Brain microvascular endothelial cell (primary cell): Measurements from ENCODE around the gene TUBGCP6.

ENCODE experiments used
- DNase-seq: peaks from one replicate; pipeline ENCODE4 v3.0.0-alpha.2; 2020
- H3K27ac ChIP-seq: fragments of 250-450 bp; sonication (Bioruptor Pico); 2 replicates; pipeline ENCODE4 v1.5.1; 2020; ENCODE audit warnings: mild to moderate bottlenecking, moderate library complexity
- H3K27me3 ChIP-seq: fragments of 250-450 bp; sonication (Bioruptor Pico); replicated peaks from 2 replicates; pipeline ENCODE4 v1.5.1; 2020; ENCODE audit warnings: mild to moderate bottlenecking
- H3K36me3 ChIP-seq: fragments of 250-450 bp; sonication (Bioruptor Pico); replicated peaks from 2 replicates; pipeline ENCODE4 v1.5.1; 2020; ENCODE audit warnings: mild to moderate bottlenecking
- H3K4me3 ChIP-seq: 2 replicates; pipeline ENCODE4 v1.5.1; 2011; ENCODE audit warnings: low read depth, mild to moderate bottlenecking, control low read depth, low read length, moderate library complexity
- CTCF ChIP-seq: IDR thresholded peaks from 2 replicates; pipeline ENCODE4 v1.5.1; 2011; ENCODE audit warnings: low read depth, mild to moderate bottlenecking, moderate library complexity, low read length, control low read depth, inconsistent platforms; ENCODE audit errors: missing control alignments
- in situ Hi-C: cut with HindIII; loops from 2 replicates; pipeline ENCODE4 v1.10.0; 2017; ENCODE audit warnings: low sequenced_read_pairs, low pct_ligation_motif_present

Gene TUBGCP6

DNA sequence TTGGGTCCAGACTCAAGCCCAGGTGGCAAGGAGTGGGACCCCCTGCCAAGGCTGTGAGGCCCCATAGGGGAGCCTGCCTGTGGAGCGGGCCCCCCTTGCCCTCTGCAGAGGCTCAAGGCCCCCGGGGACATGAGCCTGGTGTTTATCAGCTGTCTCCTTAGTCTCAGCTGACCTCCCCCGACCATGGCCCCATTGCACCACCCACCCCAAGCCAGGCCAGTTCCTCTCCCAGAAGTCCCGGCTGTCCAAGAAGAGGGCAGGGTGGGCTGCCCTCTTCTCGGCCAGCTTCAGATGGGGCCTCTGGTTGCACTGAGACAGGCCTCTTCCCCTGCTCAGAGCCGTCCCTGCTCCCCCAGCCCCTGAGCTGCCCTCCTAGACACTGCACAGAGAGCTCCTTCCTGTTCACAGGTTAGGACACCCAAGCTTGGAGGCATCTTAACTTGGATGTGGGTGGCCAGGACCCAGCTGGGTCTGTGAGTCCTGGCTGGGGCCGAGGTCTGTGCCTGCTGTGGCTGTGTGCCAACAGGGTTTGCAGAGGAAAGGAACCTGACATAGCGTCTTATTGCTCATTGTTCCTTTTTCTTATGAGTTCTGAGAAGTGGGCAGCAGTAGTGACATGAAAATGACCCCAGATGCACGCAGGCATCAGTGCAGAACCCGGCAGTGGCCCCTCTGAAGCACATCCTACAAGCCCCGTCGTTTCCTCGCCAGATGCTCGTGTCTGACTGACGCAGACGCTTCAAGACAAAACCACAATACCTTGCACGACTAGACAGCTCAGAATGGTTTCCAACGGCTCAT, 53.7 kb downstream of the TUBGCP6 start:
- no peaks in the 10 kb centered on the region for H3K27me3 ChIP-seq
- peaks cover 31% of the 10 kb centered on the region for H3K36me3 ChIP-seq
- TF ChIP-seq CTCF: no peak
- DNase-seq: no peak
- peak overlapping the region; percentile 51 for H3K4me3 ChIP-seq
- H3K27ac ChIP-seq: no peak overlapping the region
- in situ Hi-C loops: no loop called here

GRCh38 chr22:50190182-50190940, 54.5 kb downstream of the TUBGCP6 start:
- H3K27me3 ChIP-seq: no peaks in the 10 kb centered on the region
- DNase-seq: no peak
- peak overlapping the region; percentile 51 for H3K4me3 ChIP-seq
- H3K27ac ChIP-seq: no peak overlapping the region
- in situ Hi-C loops: no loop called here
- H3K36me3 ChIP-seq: peaks cover 25% of the 10 kb centered on the region
- peak; percentile 55 for TF ChIP-seq CTCF

DNA sequence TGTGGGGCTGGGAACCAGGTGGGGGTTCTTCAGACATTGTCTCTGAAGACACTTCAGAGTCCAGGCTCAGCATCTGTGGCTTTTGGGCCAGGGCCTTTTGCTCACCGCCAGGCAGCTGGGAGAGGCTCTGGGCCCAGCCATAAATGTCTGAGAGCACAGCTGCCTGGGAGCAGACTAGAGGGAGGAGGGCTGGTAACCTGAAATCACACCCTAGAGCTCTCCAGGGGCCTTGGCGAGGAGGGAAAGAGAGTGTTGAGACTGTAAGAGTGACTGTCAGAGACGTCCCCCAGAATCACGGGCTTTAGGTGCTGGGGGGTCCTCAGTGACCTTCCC, 55.0 kb downstream of the TUBGCP6 start:
- in situ Hi-C loops: no loop called here
- Histone ChIP-seq H3K36me3 (peaks cover 21% of the 10 kb centered on the region), H3K4me3 (peak overlapping the region; percentile 51), H3K27ac (no peak overlapping the region), H3K27me3 (no peaks in the 10 kb centered on the region)
- no peak for TF ChIP-seq CTCF
- no peak for DNase-seq

- in situ Hi-C loops: no loop called here
- peaks cover 16% of the 10 kb centered on the region for H3K36me3 ChIP-seq
- no peaks in the 10 kb centered on the region for H3K27me3 ChIP-seq
- TF ChIP-seq CTCF: no peak
- H3K27ac ChIP-seq: no peak overlapping the region
- H3K4me3 ChIP-seq: no peak overlapping the region
- DNase-seq: no peak
Observed at GRCh38 chr22:50189184-50189848, 55.5 kb downstream of the TUBGCP6 start.

- no peaks in the 10 kb centered on the region for H3K27me3 ChIP-seq
- DNase-seq: no peak
- peaks cover 10% of the 10 kb centered on the region for H3K36me3 ChIP-seq
- no peak overlapping the region for H3K4me3 ChIP-seq
- in situ Hi-C loops: no loop called here
- H3K27ac ChIP-seq: no peak overlapping the region
- no peak for TF ChIP-seq CTCF
Observed at GRCh38 chr22:50188356-50188755, 56.5 kb downstream of the TUBGCP6 start.
